Measurements from ENCODE around the gene BICD1.

DNA sequence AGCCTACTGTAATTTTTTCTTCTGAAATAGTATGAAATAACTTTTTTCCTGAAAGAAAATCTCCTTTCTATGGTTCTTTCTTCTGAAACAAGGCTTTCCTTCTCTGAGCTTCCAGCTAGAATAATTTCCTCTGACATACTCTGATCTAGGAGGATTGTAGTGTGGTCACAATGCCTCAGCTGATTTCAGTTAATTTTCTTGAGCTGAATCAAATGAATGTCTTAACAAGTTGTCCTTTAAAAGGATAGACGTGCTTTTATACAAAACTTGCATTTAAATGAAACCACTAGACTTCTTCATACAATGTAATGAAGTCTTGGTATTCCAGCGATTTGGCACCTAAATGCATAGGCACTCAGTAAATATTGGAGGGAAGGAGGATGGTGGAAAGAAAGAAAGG is 94.4 kb downstream of the BICD1 start:
- TF ChIP-seq, protein P1, sequence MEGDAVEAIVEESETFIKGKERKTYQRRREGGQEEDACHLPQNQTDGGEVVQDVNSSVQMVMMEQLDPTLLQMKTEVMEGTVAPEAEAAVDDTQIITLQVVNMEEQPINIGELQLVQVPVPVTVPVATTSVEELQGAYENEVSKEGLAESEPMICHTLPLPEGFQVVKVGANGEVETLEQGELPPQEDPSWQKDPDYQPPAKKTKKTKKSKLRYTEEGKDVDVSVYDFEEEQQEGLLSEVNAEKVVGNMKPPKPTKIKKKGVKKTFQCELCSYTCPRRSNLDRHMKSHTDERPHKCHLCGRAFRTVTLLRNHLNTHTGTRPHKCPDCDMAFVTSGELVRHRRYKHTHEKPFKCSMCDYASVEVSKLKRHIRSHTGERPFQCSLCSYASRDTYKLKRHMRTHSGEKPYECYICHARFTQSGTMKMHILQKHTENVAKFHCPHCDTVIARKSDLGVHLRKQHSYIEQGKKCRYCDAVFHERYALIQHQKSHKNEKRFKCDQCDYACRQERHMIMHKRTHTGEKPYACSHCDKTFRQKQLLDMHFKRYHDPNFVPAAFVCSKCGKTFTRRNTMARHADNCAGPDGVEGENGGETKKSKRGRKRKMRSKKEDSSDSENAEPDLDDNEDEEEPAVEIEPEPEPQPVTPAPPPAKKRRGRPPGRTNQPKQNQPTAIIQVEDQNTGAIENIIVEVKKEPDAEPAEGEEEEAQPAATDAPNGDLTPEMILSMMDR (IDR thresholded peaks at IDR 0.05; ENCODE audit: low read depth, low read length, missing input control): no peak
- TF ChIP-seq, protein P2, sequence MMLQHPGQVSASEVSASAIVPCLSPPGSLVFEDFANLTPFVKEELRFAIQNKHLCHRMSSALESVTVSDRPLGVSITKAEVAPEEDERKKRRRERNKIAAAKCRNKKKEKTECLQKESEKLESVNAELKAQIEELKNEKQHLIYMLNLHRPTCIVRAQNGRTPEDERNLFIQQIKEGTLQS (IDR thresholded peaks at IDR 0.05): no peak
- TF ChIP-seq TAF1 (conservative IDR thresholded peaks at IDR 0.05) (no peak), GABPA (IDR thresholded peaks at IDR 0.05 in 1 of 2, conservative IDR thresholded peaks at IDR 0.05 in 1 of 2) (no peak), SP1 (IDR thresholded peaks at IDR 0.05) (no peak), YY1 (IDR thresholded peaks at IDR 0.05) (no peak), EGR1 (IDR thresholded peaks at IDR 0.05; ENCODE audit: low read depth in 2 of 2) (no peak)
- TF ChIP-seq, protein P3, sequence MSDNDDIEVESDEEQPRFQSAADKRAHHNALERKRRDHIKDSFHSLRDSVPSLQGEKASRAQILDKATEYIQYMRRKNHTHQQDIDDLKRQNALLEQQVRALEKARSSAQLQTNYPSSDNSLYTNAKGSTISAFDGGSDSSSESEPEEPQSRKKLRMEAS (IDR thresholded peaks at IDR 0.05): no peak
- TF ChIP-seq, protein P4, sequence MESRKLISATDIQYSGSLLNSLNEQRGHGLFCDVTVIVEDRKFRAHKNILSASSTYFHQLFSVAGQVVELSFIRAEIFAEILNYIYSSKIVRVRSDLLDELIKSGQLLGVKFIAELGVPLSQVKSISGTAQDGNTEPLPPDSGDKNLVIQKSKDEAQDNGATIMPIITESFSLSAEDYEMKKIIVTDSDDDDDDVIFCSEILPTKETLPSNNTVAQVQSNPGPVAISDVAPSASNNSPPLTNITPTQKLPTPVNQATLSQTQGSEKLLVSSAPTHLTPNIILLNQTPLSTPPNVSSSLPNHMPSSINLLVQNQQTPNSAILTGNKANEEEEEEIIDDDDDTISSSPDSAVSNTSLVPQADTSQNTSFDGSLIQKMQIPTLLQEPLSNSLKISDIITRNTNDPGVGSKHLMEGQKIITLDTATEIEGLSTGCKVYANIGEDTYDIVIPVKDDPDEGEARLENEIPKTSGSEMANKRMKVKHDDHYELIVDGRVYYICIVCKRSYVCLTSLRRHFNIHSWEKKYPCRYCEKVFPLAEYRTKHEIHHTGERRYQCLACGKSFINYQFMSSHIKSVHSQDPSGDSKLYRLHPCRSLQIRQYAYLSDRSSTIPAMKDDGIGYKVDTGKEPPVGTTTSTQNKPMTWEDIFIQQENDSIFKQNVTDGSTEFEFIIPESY (IDR thresholded peaks at IDR 0.05): no peak
